Motor neuron (in vitro differentiated cells): ENCODE data around the gene MRPS21. TPM values are rescaled to one million over a fixed set of nuclear protein-coding genes. Genes with fewer than 3 reads are reported as not detected.
A peak's percentile ranks its signal among the peaks of the same experiment; 100 is the strongest.
"Not testable (repeated sequence)": the region's sequence is repeated elsewhere in the genome, so short reads cannot be mapped to it uniquely, and the experiment has no call there.

Experiments used
- ATAC-seq, 8 experiments: fragments of 200-7000 bp; cut with Tn5 transposase; replicated peaks in 6 of 8; 2 replicates each; pipeline ENCODE4 v1.8.0; 2021; ENCODE audit warnings: mild to moderate bottlenecking in 8 of 8, moderate library complexity in 8 of 8
- H3K27ac ChIP-seq, 2 donors: fragments of 250-450 bp; sonication (Bioruptor Pico); 2 replicates each; pipeline ENCODE4 v1.9.0; 2021; ENCODE audit warnings: antibody characterized with exemption in 2 of 2, mild to moderate bottlenecking in 2 of 2, moderate library complexity in 1 of 2
- H3K4me1 ChIP-seq, 2 donors: fragments of 250-450 bp; sonication (Bioruptor Pico); replicated peaks in 1 of 2; 2 replicates each; pipeline ENCODE4 v1.6.1; 2021; ENCODE audit warnings: antibody characterized with exemption in 2 of 2, mild to moderate bottlenecking in 2 of 2, moderate library complexity in 1 of 2
- H3K4me3 ChIP-seq, 5 donors: fragments of 250-450 bp; sonication (Bioruptor Pico); 2 replicates each; pipeline ENCODE4 v1.9.0; 2021; ENCODE audit warnings: antibody characterized with exemption in 5 of 5, mild to moderate bottlenecking in 5 of 5, moderate library complexity in 4 of 5
- WGBS, 10 experiments: fragments of 450-650 bp; shearing (Covaris generic); methylation state at CpG; one replicate each; pipeline ENCODE4 v1.0.0; 2022; 5-methylcytosine and 5-hydroxymethylcytosine counted together
- in situ Hi-C, 9 experiments: fragments of 400-800 bp; cut with MboI; loops; one replicate each; pipeline ENCODE4 v1.15.0; 2021; ENCODE audit warnings: low sequenced_read_pairs in 9 of 9, low pct_unique_long_range_greater_than_20kb in 2 of 9; ENCODE audit not compliant: unreplicated experiment in 9 of 9
- total RNA-seq, 8 experiments: library from RNA; unstranded; fragments of 300-600 nt; gene quantifications; 2 replicates each; pipeline versions ENCODE4 v1.2.3 to v1.2.4, GENCODE V29; 2022

Gene MRPS21
- total RNA-seq, 8 experiments from 2014 or later: 104 to 198 (median 121) TPM

DNA sequence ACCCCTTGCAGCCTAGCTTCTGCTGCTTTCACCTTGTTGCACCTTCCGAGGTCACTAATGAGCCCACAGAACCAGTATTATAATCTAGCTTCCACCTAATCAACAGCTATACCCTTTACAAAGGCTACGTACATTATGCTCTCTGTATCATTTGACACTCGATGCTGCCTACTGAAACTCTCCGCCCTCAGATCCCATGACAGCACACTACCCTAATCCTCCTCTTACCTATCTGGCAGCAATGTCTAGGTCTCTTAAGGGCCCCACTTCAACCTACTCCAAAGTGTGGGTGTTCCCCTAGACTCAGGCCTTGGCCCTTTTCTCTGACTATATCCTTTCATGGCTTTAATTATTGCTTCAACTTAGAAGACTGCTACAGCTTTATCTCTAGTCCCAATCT, 4.8 kb upstream of the MRPS21 start:
- 67 to 100% (median 91%) methylated on average over 1 to 4 of the region's 4 CpGs; no CpG with 5 or more reads in 1 of the 10 experiments for WGBS, 10 experiments
- no peak overlapping the region for H3K4me3 ChIP-seq
- in situ Hi-C loops: no loop called here
- peaks cover 9% of the 10 kb centered on the region in 2 donors for H3K4me1 ChIP-seq
- ATAC-seq: no peak
- no peak overlapping the region for H3K27ac ChIP-seq

- WGBS, 10 experiments: 92 to 100% (median 100%) methylated on average over 1 to 2 of the region's 2 CpGs; no CpG with 5 or more reads in 2 of the 10 experiments
- H3K27ac ChIP-seq: no peak overlapping the region
- in situ Hi-C loops: loop anchor here in 2 of 9 experiments (10.0 kb wide), 1 partner anchor 61 kb away; the partner anchor contains the start of gene ANP32E (in 2 of the 2)
- no peak for ATAC-seq
- H3K4me3 ChIP-seq: no peak overlapping the region
- H3K4me1 ChIP-seq: peaks cover 19 to 20% of the 10 kb centered on the region in 2 donors
Observed at GRCh38 chr1:150295476-150295875, 1.8 kb downstream of the MRPS21 start.

DNA sequence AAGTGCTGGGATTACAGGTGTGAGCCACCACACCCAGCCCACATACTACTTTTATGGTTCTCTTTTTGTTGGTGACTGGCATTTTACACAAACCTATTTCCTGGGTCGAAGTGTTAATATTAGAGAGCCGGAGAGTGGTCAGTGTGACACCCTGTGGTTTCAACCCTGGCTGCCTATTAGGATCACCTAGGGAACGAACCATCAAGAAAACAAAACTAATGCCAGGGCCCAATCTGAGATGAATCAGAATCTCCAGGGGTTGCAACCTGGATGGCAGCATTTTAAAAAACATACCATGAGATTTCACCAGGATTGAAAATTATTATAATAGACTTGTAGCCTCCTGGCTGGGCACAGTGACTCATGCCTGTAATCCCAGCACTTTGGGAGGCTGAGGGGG, 6.1 kb downstream of the MRPS21 start:
- Histone ChIP-seq H3K27ac (no peak overlapping the region), H3K4me3 (no peak overlapping the region)
- in situ Hi-C loops: loop anchor here in 2 of 9 experiments (10.0 kb wide), 1 partner anchor 65 kb away; the partner anchor contains the start of gene ANP32E (in 2 of the 2)

DNA sequence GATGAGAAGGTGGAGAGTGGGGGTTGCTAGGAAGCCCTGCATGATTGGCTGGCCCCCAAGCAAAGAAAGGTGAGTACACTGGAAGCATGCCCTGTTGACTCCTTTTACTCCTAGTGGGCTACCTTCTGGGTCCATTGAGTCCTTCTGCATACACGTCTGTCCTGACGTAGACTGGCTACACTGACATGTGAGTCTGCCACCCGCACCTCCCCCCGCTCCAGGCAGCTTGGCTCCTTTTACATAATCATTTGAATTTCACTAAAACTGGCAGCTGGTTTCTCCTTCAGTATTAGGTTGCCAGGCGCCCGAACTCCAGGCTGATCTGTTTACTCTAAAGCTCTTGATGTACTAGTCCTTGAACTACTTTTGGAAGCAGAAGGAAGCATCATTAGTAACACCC, 8.7 kb downstream of the MRPS21 start:
- in situ Hi-C loops: no loop called here
- peak in 7 of 8 experiments; percentile 16 to 95 (median 46) for ATAC-seq
- Histone ChIP-seq H3K27ac (no peak overlapping the region), H3K4me3 (no peak overlapping the region), H3K4me1 (no peaks in the 10 kb centered on the region)
- 59 to 100% (median 61%) methylated on average over 2 to 6 of the region's 6 CpGs; no CpG with 5 or more reads in 3 of the 10 experiments for WGBS, 10 experiments

More for the DNA sequence above, 6.1 kb downstream of the MRPS21 start:
- peaks cover 6 to 8% of the 10 kb centered on the region in 2 donors for H3K4me1 ChIP-seq
- peak in 1 of 8 experiments; percentile 28 for ATAC-seq
- WGBS, 10 experiments: 92 to 100% (median 100%) methylated on average over 1 to 3 of the region's 3 CpGs; no CpG with 5 or more reads in 3 of the 10 experiments

GRCh38 chr1:150302902-150303301, 9.2 kb downstream of the MRPS21 start:
- 39 to 73% (median 56%) methylated on average over 2 of the region's 2 CpGs for WGBS, 10 experiments
- no peak overlapping the region for H3K4me3 ChIP-seq
- ATAC-seq: no peak
- H3K27ac ChIP-seq: no peak overlapping the region
- in situ Hi-C loops: no loop called here
- no peaks in the 10 kb centered on the region for H3K4me1 ChIP-seq

DNA sequence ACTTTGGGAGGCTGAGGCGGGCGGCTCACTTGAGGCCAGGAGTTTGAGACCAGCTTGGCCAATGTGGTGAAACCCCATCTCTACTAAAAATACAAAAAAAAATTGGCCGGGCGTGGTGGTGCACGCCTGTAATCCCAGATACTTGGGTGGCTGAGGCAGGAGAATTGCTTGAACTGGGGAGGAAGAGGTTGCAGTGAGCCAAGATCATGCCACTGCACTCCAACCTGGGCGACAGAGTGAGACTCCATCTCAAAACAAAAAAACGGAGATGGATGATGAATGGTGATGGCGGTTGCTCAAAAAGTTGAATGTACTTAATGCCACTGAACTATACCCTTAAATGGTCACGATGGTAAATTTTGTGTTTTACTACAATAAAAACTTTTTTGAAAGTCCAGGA, 14.9 kb downstream of the MRPS21 start:
- ATAC-seq, H3K27ac ChIP-seq, in situ Hi-C loops, H3K4me3 ChIP-seq, H3K4me1 ChIP-seq: not testable (repeated sequence)
- 85 to 100% (median 99%) methylated on average over 1 to 9 of the region's 9 CpGs; no CpG with 5 or more reads in 2 of the 10 experiments for WGBS, 10 experiments

DNA sequence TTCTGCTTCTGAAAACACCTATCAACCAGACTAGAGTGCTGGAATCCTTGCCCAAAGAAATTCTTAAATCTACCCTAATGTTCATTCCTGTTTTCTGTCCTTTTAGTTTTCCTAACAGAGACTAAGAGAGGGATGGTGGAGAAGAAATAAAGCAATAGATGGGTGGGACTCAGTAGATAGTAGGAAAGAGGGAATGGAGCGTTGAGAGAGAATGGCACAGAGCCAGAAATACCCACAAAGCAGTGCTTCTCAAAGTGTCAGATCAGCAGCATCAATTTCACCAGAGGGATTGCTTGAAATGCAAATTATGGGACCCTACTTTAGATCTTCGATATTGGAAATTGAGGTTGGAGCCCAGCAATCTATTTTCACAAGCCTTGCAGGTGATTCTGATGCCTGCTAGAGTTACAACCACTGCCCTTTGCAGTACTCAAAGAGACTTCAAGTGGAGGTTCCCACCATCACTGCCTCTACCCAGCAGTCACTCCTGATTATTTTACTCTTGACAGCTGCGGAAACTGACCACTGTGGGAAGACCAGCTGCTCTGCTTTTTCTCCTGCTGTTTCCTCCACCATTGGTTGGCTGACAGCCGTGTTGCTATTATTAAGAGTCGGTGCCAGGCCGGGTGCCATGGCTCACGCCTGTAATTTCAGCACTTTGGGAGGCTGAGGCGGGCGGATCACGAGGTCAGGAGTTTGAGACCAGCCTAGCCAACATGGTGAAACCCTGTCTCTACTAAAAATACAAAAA, 16.3 kb downstream of the MRPS21 start:
- Histone ChIP-seq H3K4me1 (no peaks in the 10 kb centered on the region), H3K27ac (no peak overlapping the region), H3K4me3 (no peak overlapping the region)
- whole genome bisulfite sequencing, 10 experiments: 40 to 100% (median 83%) methylated on average over 2 to 10 of the region's 10 CpGs; no CpG with 5 or more reads in 2 of the 10 experiments
- ATAC-seq: no peak
- in situ Hi-C loops: no loop called here

DNA sequence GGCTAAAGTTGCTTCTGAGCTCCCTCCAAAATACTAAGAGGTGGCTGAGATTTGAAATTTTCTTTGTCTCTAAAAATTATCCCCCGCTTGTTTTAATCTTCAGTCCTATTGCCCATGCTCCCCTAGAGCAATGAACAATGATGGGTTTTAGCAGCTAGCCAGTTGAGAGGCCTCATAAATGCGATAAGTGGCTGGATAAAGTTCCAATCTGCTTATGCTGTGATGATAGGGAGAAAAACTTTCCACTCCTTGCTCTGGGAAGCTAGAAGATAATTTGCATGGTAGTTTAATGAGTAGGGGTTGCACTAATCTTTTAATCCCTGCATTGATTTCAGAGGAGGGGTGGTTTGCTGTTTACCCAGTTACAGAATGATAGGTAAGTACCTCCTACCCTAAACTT, 18.1 kb downstream of the MRPS21 start:
- H3K4me1 ChIP-seq: no peaks in the 10 kb centered on the region
- 60 to 100% (median 100%) methylated on average over 1 to 2 of the region's 2 CpGs; no CpG with 5 or more reads in 1 of the 10 experiments for WGBS, 10 experiments
- in situ Hi-C loops: no loop called here
- ATAC-seq: no peak
- no peak overlapping the region for H3K4me3 ChIP-seq
- no peak overlapping the region for H3K27ac ChIP-seq

GRCh38 chr1:150314691-150315090, 21.0 kb downstream of the MRPS21 start:
- in situ Hi-C loops, ATAC-seq, H3K4me3 ChIP-seq, H3K27ac ChIP-seq, H3K4me1 ChIP-seq: not testable (repeated sequence)
- 52 to 100% (median 91%) methylated on average over 1 to 4 of the region's 4 CpGs; no CpG with 5 or more reads in 2 of the 10 experiments for WGBS, 10 experiments

GRCh38 chr1:150320667-150320978, 27.0 kb downstream of the MRPS21 start:
- peaks cover 8% of the 10 kb centered on the region in 2 donors for H3K4me1 ChIP-seq
- H3K27ac ChIP-seq: peak overlapping the region; percentile 50 to 94
- WGBS, 10 experiments: 90 to 100% (median 96%) methylated on average over 3 to 8 of the region's 8 CpGs; no CpG with 5 or more reads in 3 of the 10 experiments
- ATAC-seq: no peak
- in situ Hi-C loops: no loop called here
- peak overlapping the region; percentile 51 to 65 (median 55) for H3K4me3 ChIP-seq

DNA sequence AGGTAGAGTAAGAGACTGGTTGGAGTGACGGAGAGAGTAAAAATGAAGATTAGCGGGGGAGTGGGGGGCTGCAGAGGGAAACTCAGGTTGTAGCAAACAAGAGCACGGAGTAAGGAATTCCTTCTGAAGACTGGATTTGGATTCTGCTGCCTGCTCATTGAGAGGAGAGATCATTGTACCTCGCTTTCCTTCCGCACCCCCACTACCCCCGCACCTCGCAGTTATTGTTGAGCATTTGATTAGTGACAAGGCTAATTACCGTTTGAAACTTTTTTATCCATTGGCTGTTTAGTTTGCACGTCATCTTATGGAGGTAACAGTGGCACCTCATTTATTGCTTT, 28.1 kb downstream of the MRPS21 start:
- 0 to 6% (median 1%) methylated on average over 1 to 9 of the region's 9 CpGs; no CpG with 5 or more reads in 1 of the 10 experiments for WGBS, 10 experiments
- peak in 2 of 8 experiments; percentile 8 to 12 for ATAC-seq
- H3K4me1 ChIP-seq: peaks cover 8% of the 10 kb centered on the region in 2 donors
- peak overlapping the region; percentile 68 to 94 for H3K27ac ChIP-seq
- peak overlapping the region; percentile 51 to 65 (median 55) for H3K4me3 ChIP-seq
- in situ Hi-C loops: no loop called here

DNA sequence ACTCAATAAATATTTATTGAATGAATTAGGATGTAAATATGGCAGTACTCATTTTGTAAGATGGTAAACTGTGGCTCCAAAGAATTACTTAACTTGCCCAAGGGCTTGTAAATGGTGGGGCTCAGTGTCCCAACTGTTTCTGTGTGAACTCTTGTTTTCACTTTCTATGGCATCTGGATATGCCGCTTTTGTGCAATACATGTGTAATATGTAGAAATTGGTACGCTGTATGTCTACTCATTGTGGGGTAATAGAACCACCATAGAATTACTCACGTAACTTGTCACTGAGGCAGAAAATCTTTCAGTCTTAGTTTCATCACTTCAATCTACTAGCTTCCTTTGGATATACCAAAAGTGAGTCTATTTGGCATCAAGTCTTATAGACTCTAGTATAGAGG, 28.6 kb downstream of the MRPS21 start:
- Histone ChIP-seq H3K4me3 (peak overlapping the region; percentile 51 to 65 (median 55)), H3K4me1 (peaks cover 8% of the 10 kb centered on the region in 2 donors), H3K27ac (peak overlapping the region in 1 of 2 donors; percentile 94)
- ATAC-seq: no peak
- 43 to 100% (median 96%) methylated on average over 1 to 3 of the region's 3 CpGs for WGBS, 10 experiments
- in situ Hi-C loops: no loop called here

- Histone ChIP-seq H3K4me3 (no peak overlapping the region), H3K4me1 (no peaks in the 10 kb centered on the region), H3K27ac (no peak overlapping the region)
- WGBS, 10 experiments: 73 to 100% (median 95%) methylated on average over 1 to 7 of the region's 7 CpGs
- in situ Hi-C loops: no loop called here
- no peak for ATAC-seq
Observed at GRCh38 chr1:150332651-150333290, 39.1 kb downstream of the MRPS21 start.
